Neural crest cell (in vitro differentiated cells): Measurements from ENCODE around the gene TJP3. TPM values are rescaled to one million over a fixed set of nuclear protein-coding genes. Genes with fewer than 3 reads are reported as not detected.
A peak's percentile ranks its signal among the peaks of the same experiment; 100 is the strongest.

Source experiments
- DNase-seq: peaks from one replicate; pipeline ENCODE4 v3.0.0; 2021; ENCODE audit warnings: low read depth, mixed read lengths, low spot score
- H3K27ac Mint-ChIP-seq: one replicate; pipeline ENCODE4 v1.8.0; 2021; ENCODE audit warnings: mild to moderate bottlenecking, mixed read lengths; ENCODE audit not compliant: unreplicated experiment
- H3K27me3 Mint-ChIP-seq: 2 replicates; pipeline ENCODE4 v1.8.0; 2021; ENCODE audit warnings: low read depth, mild to moderate bottlenecking, mixed read lengths
- H3K36me3 Mint-ChIP-seq: 2 replicates; pipeline ENCODE4 v1.8.0; 2021; ENCODE audit warnings: low read depth, mild to moderate bottlenecking, mixed read lengths
- H3K4me1 Mint-ChIP-seq: 2 replicates; pipeline ENCODE4 v1.8.0; 2021; ENCODE audit warnings: mixed read lengths
- H3K4me3 Mint-ChIP-seq: one replicate; pipeline ENCODE4 v1.8.0; 2021; ENCODE audit warnings: mild to moderate bottlenecking, mixed read lengths
- H3K9me3 Mint-ChIP-seq: 2 replicates; pipeline ENCODE4 v1.8.0; 2021; ENCODE audit warnings: mixed read lengths
- CTCF ChIP-seq: fragments of 200-600 bp; sonication (generic); conservative IDR thresholded peaks from 2 replicates; pipeline ENCODE4 v1.5.0; 2021; ENCODE audit warnings: antibody characterized with exemption, mild to moderate bottlenecking
- total RNA-seq: library from RNA; stranded (reverse); gene quantifications from 2 replicates; pipeline ENCODE4 v1.2.1, GENCODE V29; 2021

Gene TJP3
- total RNA-seq, 1 donor from 2014 or later = not detected

GRCh38 chr19:3695986-3696659 lies 12.1 kb upstream of the TJP3 start:
- Mint-ChIP-seq H3K9me3 (no peaks in the 10 kb centered on the region), H3K4me1 (peaks cover 13% of the 10 kb centered on the region), H3K27me3 (no peaks in the 10 kb centered on the region), H3K4me3 (peak overlapping the region; percentile 56), H3K27ac (no peak overlapping the region), H3K36me3 (no peaks in the 10 kb centered on the region)
- DNase-seq = no peak
- no peak for TF ChIP-seq CTCF

GRCh38 chr19:3696660-3696995 lies 11.6 kb upstream of the TJP3 start:
- Mint-ChIP-seq H3K4me1 (peaks cover 13% of the 10 kb centered on the region), H3K9me3 (no peaks in the 10 kb centered on the region), H3K27ac (no peak overlapping the region), H3K36me3 (no peaks in the 10 kb centered on the region), H3K4me3 (peak overlapping the region; percentile 68), H3K27me3 (no peaks in the 10 kb centered on the region)
- TF ChIP-seq CTCF = no peak
- DNase-seq = no peak

- DNase-seq = no peak
Measured at GRCh38 chr19:3697094-3697493, 11.1 kb upstream of the TJP3 start.

GRCh38 chr19:3697671-3698385 lies 10.4 kb upstream of the TJP3 start:
- no peaks in the 10 kb centered on the region for H3K27me3 Mint-ChIP-seq
- H3K4me3 Mint-ChIP-seq = peak overlapping the region; percentile 92
- DNase-seq = no peak
- peaks cover 13% of the 10 kb centered on the region for H3K4me1 Mint-ChIP-seq
- no peaks in the 10 kb centered on the region for H3K36me3 Mint-ChIP-seq
- peak overlapping the region; percentile 19 for H3K27ac Mint-ChIP-seq
- no peaks in the 10 kb centered on the region for H3K9me3 Mint-ChIP-seq
- TF ChIP-seq CTCF = no peak

More at GRCh38 chr19:3697094-3697493, 11.1 kb upstream of the TJP3 start:
- Mint-ChIP-seq H3K4me1 (peaks cover 13% of the 10 kb centered on the region), H3K36me3 (no peaks in the 10 kb centered on the region), H3K9me3 (no peaks in the 10 kb centered on the region), H3K4me3 (no peak overlapping the region), H3K27me3 (no peaks in the 10 kb centered on the region), H3K27ac (no peak overlapping the region)
- no peak for TF ChIP-seq CTCF

GRCh38 chr19:3698386-3698950 lies 9.7 kb upstream of the TJP3 start:
- peaks cover 13% of the 10 kb centered on the region for H3K4me1 Mint-ChIP-seq
- peak overlapping the region; percentile 92 for H3K4me3 Mint-ChIP-seq
- H3K27ac Mint-ChIP-seq = no peak overlapping the region
- no peaks in the 10 kb centered on the region for H3K9me3 Mint-ChIP-seq
- H3K36me3 Mint-ChIP-seq = no peaks in the 10 kb centered on the region
- DNase-seq = no peak
- H3K27me3 Mint-ChIP-seq = no peaks in the 10 kb centered on the region
- TF ChIP-seq CTCF = no peak
